H1 (cell line): ENCODE data around the gene TK2. TPM values are rescaled to one million over a fixed set of nuclear protein-coding genes. Genes with fewer than 3 reads are reported as not detected.
A peak's percentile ranks its signal among the peaks of the same experiment; 100 is the strongest.

Source experiments
- CTCF ChIA-PET: fragments of 300-600 bp; sonication (Branson Sonifier 250); formaldehyde crosslinking; loops from one replicate; lab custom pipeline; 2021; ENCODE audit not compliant: partially characterized antibody; lab: Charles Lee
- POLR2A ChIA-PET: fragments of 300-600 bp; sonication (Branson Sonifier 250); formaldehyde crosslinking; loops from one replicate; lab custom pipeline; 2021; ENCODE audit warnings: inconsistent platforms; ENCODE audit not compliant: partially characterized antibody; lab: Charles Lee
- DNase-seq, 2 experiments: peaks; one replicate each; pipeline versions ENCODE4 v3.0.0 to v3.0.0-alpha.2; 2010 to 2022; ENCODE audit warnings: low spot score in 2 of 2, low read depth in 1 of 2, mixed read lengths in 1 of 2
- FAIRE-seq: peaks from 2 replicates; lab custom pipeline; 2011; peaks lifted over from hg19 to GRCh38; lab: Jason Lieb, UNC
- H2AFZ ChIP-seq: 2 replicates; pipeline ENCODE4 v1.8.1; 2012; ENCODE audit warnings: low read length, inconsistent platforms
- H2AK5ac ChIP-seq: 2 replicates; pipeline ENCODE4 v1.6.1; 2013; ENCODE audit warnings: low read depth, low read length
- H2BK120ac ChIP-seq: replicated peaks from 2 replicates; pipeline ENCODE3; 2013; ENCODE audit warnings: low read depth, low read length, inconsistent platforms
- H2BK12ac ChIP-seq: 2 replicates; pipeline ENCODE4 v1.6.1; 2013; ENCODE audit warnings: low read depth, low read length
- H2BK15ac ChIP-seq: 2 replicates; pipeline ENCODE4 v1.6.1; 2013; ENCODE audit warnings: low read length
- H2BK20ac ChIP-seq: 2 replicates; pipeline ENCODE4 v1.6.1; 2013; ENCODE audit warnings: low read length
- H2BK5ac ChIP-seq: 2 replicates; pipeline ENCODE4 v1.6.1; 2013; ENCODE audit warnings: low read depth, low read length
- H3K14ac ChIP-seq: 2 replicates; pipeline ENCODE4 v1.6.1; 2013; ENCODE audit warnings: inconsistent platforms; ENCODE audit not compliant: insufficient read length
- H3K18ac ChIP-seq: 2 replicates; pipeline ENCODE4 v1.6.1; 2013; ENCODE audit warnings: low read length; ENCODE audit errors: extremely low read depth
- H3K23ac ChIP-seq: 2 replicates; pipeline ENCODE4 v1.6.1; 2013; ENCODE audit warnings: inconsistent platforms; ENCODE audit not compliant: insufficient read length
- H3K23me2 ChIP-seq: 2 replicates; pipeline ENCODE4 v1.6.1; 2013; ENCODE audit warnings: low read depth, low read length
- H3K27ac ChIP-seq: 2 replicates; pipeline ENCODE4 v1.6.1; 2011; ENCODE audit warnings: low read depth, low read length, inconsistent platforms
- H3K27me3 ChIP-seq, 4 experiments: replicated peaks in 1 of 4; 1 replicate in 1 of 4; 2 replicates in 3 of 4; pipeline versions ENCODE4 v1.6.1 to v1.8.1; 2011 to 2013; ENCODE audit warnings: low read length in 3 of 4, mild to moderate bottlenecking in 3 of 4, inconsistent platforms in 2 of 4, mixed read lengths in 2 of 4, moderate library complexity in 1 of 4; ENCODE audit not compliant: control insufficient read depth in 3 of 4, insufficient read depth in 3 of 4; ENCODE audit errors: extremely low read depth in 1 of 4
- H3K36me3 ChIP-seq, 4 experiments: 2 replicates each; pipeline versions ENCODE4 v1.6.1 to v1.8.1; 2011 to 2013; ENCODE audit warnings: mild to moderate bottlenecking in 4 of 4, low read length in 3 of 4, moderate library complexity in 2 of 4, control low read depth in 1 of 4, inconsistent platforms in 1 of 4; ENCODE audit not compliant: insufficient read depth in 4 of 4, control insufficient read depth in 2 of 4
- H3K4ac ChIP-seq: replicated peaks from 2 replicates; pipeline ENCODE3; 2013; ENCODE audit warnings: low read length, low read depth, mixed read lengths, inconsistent platforms; ENCODE audit not compliant: insufficient read length
- H3K4me1 ChIP-seq, 4 experiments: replicated peaks in 1 of 4; 1 replicate in 1 of 4; 2 replicates in 3 of 4; pipeline versions ENCODE4 v1.6.1 to v1.8.1; 2011 to 2013; ENCODE audit warnings: low read length in 3 of 4, inconsistent platforms in 2 of 4, mixed read lengths in 1 of 4; ENCODE audit not compliant: insufficient read depth in 4 of 4, control insufficient read depth in 3 of 4
- H3K4me2 ChIP-seq, 2 experiments: 2 replicates each; pipeline versions ENCODE4 v1.6.1 to v1.8.1; 2011 to 2013; ENCODE audit warnings: low read depth in 2 of 2, low read length in 2 of 2, control low read depth in 1 of 2, inconsistent platforms in 1 of 2, mild to moderate bottlenecking in 1 of 2; ENCODE audit not compliant: insufficient read depth in 1 of 2
- H3K4me3 ChIP-seq, 4 experiments: fragments of 200-600, 300-600 bp in 1 of 4; sonication (generic), shearing (Covaris generic), sonication (Bioruptor Twin) in 1 of 4; 2 replicates each; pipeline versions ENCODE4 v1.5.1 to v1.8.1; 2011 to 2016; ENCODE audit warnings: low read length in 4 of 4, low read depth in 3 of 4, control low read depth in 2 of 4, inconsistent platforms in 2 of 4, mild to moderate bottlenecking in 2 of 4, mixed read lengths in 1 of 4, moderate library complexity in 1 of 4; ENCODE audit not compliant: insufficient read depth in 2 of 4; ENCODE audit errors: extremely low read depth in 1 of 4
- H3K56ac ChIP-seq: replicated peaks from 2 replicates; pipeline ENCODE3; 2013; ENCODE audit warnings: low read depth, mild to moderate bottlenecking, mixed read lengths, low read length, inconsistent platforms; ENCODE audit not compliant: insufficient read length
- H3K79me1 ChIP-seq: 2 replicates; pipeline ENCODE4 v1.6.1; 2013; ENCODE audit warnings: low read depth, low read length, control low read depth
- H3K79me2 ChIP-seq, 2 experiments: 2 replicates each; pipeline versions ENCODE4 v1.6.1 to v1.8.1; 2012 to 2013; ENCODE audit warnings: low read length in 2 of 2, mild to moderate bottlenecking in 2 of 2, inconsistent platforms in 1 of 2; ENCODE audit not compliant: insufficient read depth in 2 of 2, control insufficient read depth in 1 of 2
- H3K9ac ChIP-seq, 4 experiments: replicated peaks in 1 of 4; 1 replicate in 1 of 4; 2 replicates in 3 of 4; pipeline versions ENCODE4 v1.6.1 to v1.8.1; 2011 to 2013; ENCODE audit warnings: low read depth in 3 of 4, low read length in 3 of 4, control low read depth in 2 of 4, mild to moderate bottlenecking in 2 of 4, moderate library complexity in 2 of 4, inconsistent platforms in 1 of 4; ENCODE audit errors: extremely low read depth in 1 of 4
- H3K9me3 ChIP-seq, 2 experiments: 2 replicates each; pipeline versions ENCODE4 v1.6.1 to v1.8.1; 2012 to 2013; ENCODE audit warnings: mild to moderate bottlenecking in 2 of 2, moderate library complexity in 2 of 2, control low read depth in 1 of 2, inconsistent platforms in 1 of 2, low read depth in 1 of 2, low read length in 1 of 2, mixed read lengths in 1 of 2; ENCODE audit not compliant: insufficient read depth in 2 of 2
- H4K20me1 ChIP-seq, 2 experiments: replicated peaks in 1 of 2; 2 replicates each; pipeline versions ENCODE3 to v1.8.1; 2011 to 2013; ENCODE audit warnings: inconsistent platforms in 2 of 2, low read length in 2 of 2, mild to moderate bottlenecking in 1 of 2; ENCODE audit not compliant: insufficient read depth in 2 of 2, control insufficient read depth in 1 of 2
- H4K5ac ChIP-seq: 2 replicates; pipeline ENCODE4 v1.6.1; 2013; ENCODE audit warnings: low read length, low read depth, mixed read lengths, inconsistent platforms; ENCODE audit not compliant: insufficient read length
- H4K8ac ChIP-seq: 2 replicates; pipeline ENCODE4 v1.8.0; 2013; ENCODE audit warnings: mild to moderate bottlenecking, moderate library complexity, low read length, inconsistent platforms; ENCODE audit not compliant: insufficient read depth; ENCODE audit errors: extremely low read depth
- H4K91ac ChIP-seq: replicated peaks from 2 replicates; pipeline ENCODE3; 2013; ENCODE audit warnings: low read length, mixed read lengths, inconsistent platforms; ENCODE audit not compliant: insufficient read length
- BACH1 ChIP-seq: IDR thresholded peaks from 2 replicates; pipeline ENCODE4 v1.6.1; 2012; ENCODE audit warnings: low read length, improper control_type of control experiment
- CBX5 ChIP-seq: fragments of 300-800, 300-1000 bp; sonication (generic); IDR thresholded peaks from 2 replicates; pipeline ENCODE4 v1.7.1; 2016; ENCODE audit warnings: antibody characterized with exemption, low read length, low read depth
- CBX8 ChIP-seq: fragments of 300-800, 300-1000 bp; sonication (generic); IDR thresholded peaks from 2 replicates; pipeline ENCODE4 v1.7.1; 2016; ENCODE audit warnings: low read depth, low read length, borderline replicate concordance
- CHD1 ChIP-seq: IDR thresholded peaks from 2 replicates; pipeline ENCODE4 v1.6.1; 2012; ENCODE audit warnings: low read depth, low read length, improper control_type of control experiment
- CTBP2 ChIP-seq: IDR thresholded peaks from 2 replicates; pipeline ENCODE4 v1.7.0; 2011; ENCODE audit warnings: borderline replicate concordance, mild to moderate bottlenecking, moderate library complexity, mixed read lengths, low read length; ENCODE audit not compliant: insufficient read depth, insufficient read length
- EGR1 ChIP-seq: IDR thresholded peaks from 2 replicates; pipeline ENCODE4 v1.6.1; 2011; ENCODE audit warnings: low read depth, low read length, borderline replicate concordance
- GTF2F1 ChIP-seq: IDR thresholded peaks from 2 replicates; pipeline ENCODE4 v1.6.1; 2012; ENCODE audit warnings: low read depth, low read length, improper control_type of control experiment, borderline replicate concordance
- RAD21 ChIP-seq, 2 experiments: IDR thresholded peaks in 1 of 2; conservative IDR thresholded peaks in 1 of 2; 2 replicates each; pipeline ENCODE4 v1.6.1; 2011; ENCODE audit warnings: low read depth in 2 of 2, low read length in 2 of 2, improper control_type of control experiment in 1 of 2, inconsistent platforms in 1 of 2, mild to moderate bottlenecking in 1 of 2, moderate library complexity in 1 of 2
- TBP ChIP-seq: IDR thresholded peaks from 2 replicates; pipeline ENCODE4 v1.6.1; 2011; ENCODE audit warnings: low read depth, low read length, improper control_type of control experiment
- WGBS, 2 experiments: shearing (Covaris generic) in 1 of 2; methylation state at CpG; one replicate each; pipeline versions ENCODE4 v1.1.6 to v1.1.7; 2013 to 2015; ENCODE audit warnings: low lambda C conversion rate in 2 of 2, mixed read lengths in 2 of 2, inconsistent platforms in 1 of 2, low coverage in 1 of 2, missing lambda C conversion rate in 1 of 2; ENCODE audit not compliant: insufficient replicate concordance in 2 of 2, insufficient coverage in 1 of 2, insufficient read length in 1 of 2; ENCODE audit errors: extremely low coverage in 1 of 2, missing lambda C conversion rate in 1 of 2; 5-methylcytosine and 5-hydroxymethylcytosine counted together
- polyA plus RNA-seq, 7 experiments: library from polyadenylated mRNA; depleted of rRNA in 3 of 7; stranded (reverse) in 5 of 7; unstranded in 2 of 7; fragments of >200 nt in 5 of 7; fragments of 200-250 nt in 2 of 7; gene quantifications; 1 replicate in 5 of 7; 2 replicates in 1 of 7; 4 replicates in 1 of 7; pipeline versions ENCODE4 v1.2.1 to v1.2.3, GENCODE V29; 2011 to 2013; ENCODE audit warnings: missing spikeins in 2 of 7, mixed read lengths in 2 of 7
- total RNA-seq: library from RNA; stranded (reverse); fragmentation: NEBNext Ultra II Directional; extraction: Animal tissue kit (Norgen Biotek cat#: 25700); gene quantifications from 2 replicates; pipeline ENCODE4 v1.2.1, GENCODE V29; 2021
- TF ChIP-seq, protein P1 (sequence below): IDR thresholded peaks from 2 replicates; pipeline ENCODE4 v1.6.1; 2012; ENCODE audit warnings: inconsistent platforms
- TF ChIP-seq, protein P2 (sequence below): IDR thresholded peaks from 2 replicates; pipeline ENCODE4 v1.6.1; 2012; ENCODE audit warnings: inconsistent platforms

Gene TK2
- total and polyA plus RNA-seq, 2 of the 8 experiments (the other 6 are each of a cell fraction or from before 2014, with no cell fraction given) = 2.7 to 3.6 TPM

DNA sequence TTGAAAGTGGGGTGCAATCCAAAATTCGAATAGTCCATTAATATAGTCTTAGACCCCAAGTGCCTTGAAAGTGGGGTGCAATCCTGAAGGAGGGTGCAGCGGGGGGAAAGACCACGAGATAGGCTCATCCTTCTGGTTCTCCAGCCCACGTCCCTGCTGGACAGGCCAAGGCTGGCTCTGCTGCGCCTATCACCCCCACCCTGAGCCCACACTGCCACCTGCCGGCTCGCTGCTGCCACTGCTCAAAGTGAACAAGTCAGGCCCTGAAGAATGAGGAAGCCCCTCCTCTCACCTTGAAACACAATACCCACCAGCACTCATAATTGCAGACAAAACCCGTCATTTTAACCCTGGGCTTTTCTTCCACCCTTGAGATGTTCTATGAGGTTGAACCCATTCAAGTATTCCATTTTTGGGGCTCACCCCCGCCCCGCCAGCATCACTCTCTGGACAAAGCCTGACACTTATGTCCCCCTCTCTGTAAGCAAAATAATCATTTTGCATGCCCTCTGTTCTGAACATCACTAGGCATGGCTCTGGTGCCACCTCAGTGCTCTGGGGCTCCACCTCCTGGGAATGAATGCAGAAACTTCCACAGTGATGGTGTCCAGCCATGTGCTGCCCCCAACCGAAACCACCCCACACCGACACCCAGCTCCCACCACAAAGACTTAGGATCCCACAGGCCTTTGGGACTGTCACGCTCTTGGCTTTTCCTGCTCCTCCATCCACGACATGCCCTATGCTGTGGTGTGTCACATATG, 66.1 kb downstream of the TK2 start:
- H4K20me1 ChIP-seq = no peaks in the 10 kb centered on the region
- no peak overlapping the region for H4K8ac ChIP-seq
- H2AFZ ChIP-seq = no peak overlapping the region
- no peak overlapping the region for H3K23ac ChIP-seq
- ChIA-PET POLR2A (no interaction called here), CTCF (interaction anchor here (0.6 to 15.3 kb wide), 22 partner anchors 9 to 370 kb away, joined by 3 to 226 read pairs (median 4); no protein-coding TSS in a partner anchor)
- 40% methylated on average over 14 of the region's 14 CpGs; no CpG with 5 or more reads in 1 of the 2 experiments for WGBS, 2 experiments
- no peak overlapping the region for H3K4me3 ChIP-seq
- no peak overlapping the region; the same call in 1 of the 2 replicates for H2BK5ac ChIP-seq
- H3K56ac ChIP-seq = no peak overlapping the region
- no peak overlapping the region for H3K27ac ChIP-seq
- H3K9me3 ChIP-seq = no peaks in the 10 kb centered on the region
- H3K4me1 ChIP-seq = peaks cover 0 to 5% (median 2%) of the 10 kb centered on the region in 4 experiments; a peak in 4 of 7 replicates
- H3K27me3 ChIP-seq = no peaks in the 10 kb centered on the region
- H2BK20ac ChIP-seq = no peak overlapping the region
- H2BK120ac ChIP-seq = peak overlapping the region; percentile 26
- no peaks in the 10 kb centered on the region; the same call in 1 of the 2 replicates for H3K23me2 ChIP-seq
- no peak overlapping the region for H3K4ac ChIP-seq
- H2BK15ac ChIP-seq = 0 out of 2 replicates have a peak overlapping the region, but pooled peaks have one; percentile 61
- H4K91ac ChIP-seq = no peak overlapping the region
- peak; percentile 32 for FAIRE-seq
- no peak overlapping the region for H3K14ac ChIP-seq
- H4K5ac ChIP-seq = no peak overlapping the region
- H3K18ac ChIP-seq = no peak overlapping the region
- H3K36me3 ChIP-seq = no peaks in the 10 kb centered on the region; a peak in 1 of 8 replicates
- no peak overlapping the region for H3K4me2 ChIP-seq
- DNase-seq = peak; percentile 69 to 95
- H2AK5ac ChIP-seq = no peak overlapping the region
- peak overlapping the region; percentile 18; the same call in 1 of the 2 replicates for H2BK12ac ChIP-seq
- no peaks in the 10 kb centered on the region for H3K79me2 ChIP-seq
- H3K79me1 ChIP-seq = no peaks in the 10 kb centered on the region
- H3K9ac ChIP-seq = no peak overlapping the region
- no peak for TF ChIP-seq CBX5
- no peak for TF ChIP-seq CBX8
- no peak for TF ChIP-seq GTF2F1
- TF ChIP-seq, protein P1, sequence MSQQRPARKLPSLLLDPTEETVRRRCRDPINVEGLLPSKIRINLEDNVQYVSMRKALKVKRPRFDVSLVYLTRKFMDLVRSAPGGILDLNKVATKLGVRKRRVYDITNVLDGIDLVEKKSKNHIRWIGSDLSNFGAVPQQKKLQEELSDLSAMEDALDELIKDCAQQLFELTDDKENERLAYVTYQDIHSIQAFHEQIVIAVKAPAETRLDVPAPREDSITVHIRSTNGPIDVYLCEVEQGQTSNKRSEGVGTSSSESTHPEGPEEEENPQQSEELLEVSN = 0 out of 2 replicates have a peak, but pooled peaks have one; percentile 12
- no peak for TF ChIP-seq CHD1
- peak; percentile 95 to 97 for TF ChIP-seq RAD21 (IDR thresholded peaks at IDR 0.05 in 1 of 2, conservative IDR thresholded peaks at IDR 0.05 in 1 of 2; ENCODE audit: low read depth in 2 of 2, low read length in 2 of 2)
- no peak for TF ChIP-seq TBP
- no peak for TF ChIP-seq BACH1
- TF ChIP-seq EGR1 = no peak
- TF ChIP-seq, protein P2, sequence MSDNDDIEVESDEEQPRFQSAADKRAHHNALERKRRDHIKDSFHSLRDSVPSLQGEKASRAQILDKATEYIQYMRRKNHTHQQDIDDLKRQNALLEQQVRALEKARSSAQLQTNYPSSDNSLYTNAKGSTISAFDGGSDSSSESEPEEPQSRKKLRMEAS = no peak
- no peak for TF ChIP-seq CTBP2
